MM.1S (cell line): ENCODE data around the gene SNX3.

Experiments
- EZH2 ChIP-seq: fragments of 300-600 bp; sonication (generic); optimal IDR thresholded peaks from 2 replicates; pipeline ENCODE3; 2017; ENCODE audit warnings: low read depth, mild to moderate bottlenecking, antibody characterized with exemption, low read length, mixed read lengths
- TF ChIP-seq, protein P1 (sequence below): fragments of 300-600 bp; sonication (generic); IDR thresholded peaks from 2 replicates; pipeline ENCODE4 v1.5.1; 2016; ENCODE audit warnings: antibody characterized with exemption, low read length, mixed read lengths

DNA sequence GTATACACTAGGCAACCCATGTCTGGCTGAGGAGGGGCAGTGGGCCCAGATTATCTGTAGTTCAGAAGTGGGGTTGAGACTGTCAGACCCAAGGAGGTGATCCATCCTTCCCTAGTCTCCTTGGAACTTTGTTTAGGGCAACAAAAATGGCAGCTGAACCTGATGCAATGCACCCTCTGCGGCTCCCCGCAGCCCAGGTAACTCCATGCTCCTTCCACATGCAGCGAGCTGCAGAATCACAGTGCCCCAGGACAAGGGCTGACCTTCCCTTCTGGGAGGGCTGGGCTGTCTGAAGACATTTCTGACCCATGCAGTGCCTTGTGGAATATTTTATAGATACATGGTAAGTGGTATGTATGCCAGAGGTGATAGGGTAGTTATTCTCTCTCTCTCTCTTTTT, 65.6 kb downstream of the SNX3 start:
- TF ChIP-seq, protein P1, sequence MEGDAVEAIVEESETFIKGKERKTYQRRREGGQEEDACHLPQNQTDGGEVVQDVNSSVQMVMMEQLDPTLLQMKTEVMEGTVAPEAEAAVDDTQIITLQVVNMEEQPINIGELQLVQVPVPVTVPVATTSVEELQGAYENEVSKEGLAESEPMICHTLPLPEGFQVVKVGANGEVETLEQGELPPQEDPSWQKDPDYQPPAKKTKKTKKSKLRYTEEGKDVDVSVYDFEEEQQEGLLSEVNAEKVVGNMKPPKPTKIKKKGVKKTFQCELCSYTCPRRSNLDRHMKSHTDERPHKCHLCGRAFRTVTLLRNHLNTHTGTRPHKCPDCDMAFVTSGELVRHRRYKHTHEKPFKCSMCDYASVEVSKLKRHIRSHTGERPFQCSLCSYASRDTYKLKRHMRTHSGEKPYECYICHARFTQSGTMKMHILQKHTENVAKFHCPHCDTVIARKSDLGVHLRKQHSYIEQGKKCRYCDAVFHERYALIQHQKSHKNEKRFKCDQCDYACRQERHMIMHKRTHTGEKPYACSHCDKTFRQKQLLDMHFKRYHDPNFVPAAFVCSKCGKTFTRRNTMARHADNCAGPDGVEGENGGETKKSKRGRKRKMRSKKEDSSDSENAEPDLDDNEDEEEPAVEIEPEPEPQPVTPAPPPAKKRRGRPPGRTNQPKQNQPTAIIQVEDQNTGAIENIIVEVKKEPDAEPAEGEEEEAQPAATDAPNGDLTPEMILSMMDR = no peak
- TF ChIP-seq EZH2 = no peak
